Astrocyte (in vitro differentiated cells and primary cell): Measurements from ENCODE around the gene NPTN.

Experiments used
- EZH2 ChIP-seq: IDR thresholded peaks from 2 replicates; pipeline ENCODE4 v1.6.1; 2012; ENCODE audit warnings: mild to moderate bottlenecking, low read length, inconsistent platforms; ENCODE audit not compliant: insufficient read depth
- TF ChIP-seq, protein P1 (sequence below): IDR thresholded peaks from 2 replicates; pipeline ENCODE4 v1.5.1; 2011; ENCODE audit warnings: low read depth, mild to moderate bottlenecking, inconsistent platforms, low read length, moderate library complexity; ENCODE audit not compliant: insufficient read depth

DNA sequence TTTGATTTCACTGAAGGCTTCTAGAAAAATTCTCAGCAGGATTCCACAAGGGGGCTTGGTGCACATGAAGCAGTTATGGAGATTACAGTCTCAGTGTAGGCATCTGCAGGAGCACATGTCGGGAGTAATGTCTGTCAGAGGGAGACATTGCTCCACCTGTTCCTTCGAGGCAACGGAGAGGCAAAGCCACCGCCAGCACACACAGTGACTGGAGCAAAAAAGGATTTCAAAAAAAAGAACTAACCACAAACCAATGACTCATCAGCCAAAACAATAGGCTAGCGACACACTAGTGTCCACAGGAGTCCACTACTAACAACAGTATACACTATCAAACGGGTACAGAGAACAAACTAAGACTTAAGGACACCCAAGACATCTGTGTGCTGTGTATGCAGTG lies 68.9 kb downstream of the NPTN start:
- TF ChIP-seq, protein P1, sequence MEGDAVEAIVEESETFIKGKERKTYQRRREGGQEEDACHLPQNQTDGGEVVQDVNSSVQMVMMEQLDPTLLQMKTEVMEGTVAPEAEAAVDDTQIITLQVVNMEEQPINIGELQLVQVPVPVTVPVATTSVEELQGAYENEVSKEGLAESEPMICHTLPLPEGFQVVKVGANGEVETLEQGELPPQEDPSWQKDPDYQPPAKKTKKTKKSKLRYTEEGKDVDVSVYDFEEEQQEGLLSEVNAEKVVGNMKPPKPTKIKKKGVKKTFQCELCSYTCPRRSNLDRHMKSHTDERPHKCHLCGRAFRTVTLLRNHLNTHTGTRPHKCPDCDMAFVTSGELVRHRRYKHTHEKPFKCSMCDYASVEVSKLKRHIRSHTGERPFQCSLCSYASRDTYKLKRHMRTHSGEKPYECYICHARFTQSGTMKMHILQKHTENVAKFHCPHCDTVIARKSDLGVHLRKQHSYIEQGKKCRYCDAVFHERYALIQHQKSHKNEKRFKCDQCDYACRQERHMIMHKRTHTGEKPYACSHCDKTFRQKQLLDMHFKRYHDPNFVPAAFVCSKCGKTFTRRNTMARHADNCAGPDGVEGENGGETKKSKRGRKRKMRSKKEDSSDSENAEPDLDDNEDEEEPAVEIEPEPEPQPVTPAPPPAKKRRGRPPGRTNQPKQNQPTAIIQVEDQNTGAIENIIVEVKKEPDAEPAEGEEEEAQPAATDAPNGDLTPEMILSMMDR = peak; percentile 25
- TF ChIP-seq EZH2 = no peak
